ENCODE data around the gene TAF12.
"Not testable (repeated sequence)": the region's sequence is repeated elsewhere in the genome, so short reads cannot be mapped to it uniquely, and the experiment has no call there.

The TAF12 gene

GRCh38 chr1:28642056-28642846 is 616 bp downstream of the TAF12 start:
- no peak for FAIRE-seq

DNA sequence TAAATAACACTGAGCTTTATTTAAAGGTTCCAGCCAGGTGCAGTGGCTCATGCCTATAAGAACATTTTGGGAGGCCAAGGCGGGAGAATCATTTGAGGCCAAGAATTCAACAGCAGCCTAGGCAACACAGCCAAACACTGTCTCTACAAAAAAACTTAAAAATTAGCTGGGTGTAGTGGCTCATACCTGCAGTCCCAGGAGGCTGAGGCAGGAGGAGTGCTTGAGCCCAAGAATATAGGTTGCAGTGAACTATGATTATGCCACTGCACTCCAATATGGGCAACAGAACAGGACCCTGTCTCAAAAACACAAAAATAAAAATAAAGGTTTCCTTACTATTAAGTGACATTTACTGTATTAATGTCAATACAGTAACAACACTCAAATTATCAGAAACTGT is 2.1 kb downstream of the TAF12 start:
- no peak for FAIRE-seq

- no peak for FAIRE-seq
Measured at GRCh38 chr1:28632560-28632959, 10.3 kb downstream of the TAF12 start.

DNA sequence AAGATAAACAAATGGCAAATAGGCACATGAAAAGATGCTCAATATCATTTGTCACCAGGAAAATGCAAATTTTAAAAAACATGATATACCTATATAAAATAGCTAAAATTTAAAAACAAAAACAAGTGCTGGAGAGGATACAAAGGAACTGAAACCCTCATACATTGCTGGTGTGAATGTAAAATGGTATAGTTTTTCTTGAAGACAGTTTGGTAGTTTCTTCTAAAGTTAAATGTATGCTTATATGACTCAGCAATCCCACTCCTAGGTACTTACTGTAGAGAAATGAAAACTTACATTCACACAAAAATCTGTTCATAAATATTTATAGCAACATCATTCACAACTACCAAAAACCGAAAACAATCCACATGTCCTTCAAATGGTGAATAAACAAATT is 11.2 kb downstream of the TAF12 start:
- FAIRE-seq: no peak

- no peak for FAIRE-seq
Measured at GRCh38 chr1:28613175-28613574, 29.7 kb downstream of the TAF12 start.

DNA sequence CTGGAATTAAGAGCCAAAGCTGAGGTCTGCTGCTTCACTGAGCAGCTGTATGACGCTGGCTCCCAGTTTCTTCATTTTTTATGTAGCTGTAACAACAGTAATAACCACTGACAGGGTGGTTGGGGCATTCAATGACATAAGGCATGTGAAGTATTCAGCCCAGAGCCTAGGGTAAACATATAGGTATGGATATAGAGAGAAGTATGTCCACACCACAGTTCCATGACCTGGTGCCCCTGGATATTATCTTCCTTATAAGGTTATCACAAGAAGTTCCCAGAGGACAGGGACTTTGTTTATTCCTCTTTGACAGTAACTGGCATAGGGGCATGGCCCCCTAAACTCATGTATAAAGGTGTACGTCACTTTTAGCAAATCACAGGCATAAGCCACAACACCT is 36.1 kb downstream of the TAF12 start:
- FAIRE-seq: no peak

DNA sequence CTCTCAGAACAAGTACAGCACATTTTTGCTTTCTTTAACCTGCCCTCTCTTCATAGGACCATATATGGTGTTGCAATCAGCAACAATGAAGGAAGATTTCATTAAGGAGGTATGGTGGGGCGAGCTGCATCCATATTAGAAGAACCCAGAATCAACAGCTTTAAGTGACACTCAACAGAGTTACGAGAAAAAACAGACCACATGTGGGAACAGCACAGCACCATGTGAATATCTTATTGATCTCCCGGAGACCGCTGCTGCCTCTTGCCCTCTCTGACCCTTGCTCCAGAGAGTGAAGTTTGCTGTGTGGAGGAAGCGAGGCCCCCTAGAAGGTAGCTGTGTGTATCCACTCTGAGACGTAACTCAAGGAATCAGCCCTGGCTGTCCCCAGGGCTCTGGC is 37.9 kb downstream of the TAF12 start:
- no peak for FAIRE-seq

DNA sequence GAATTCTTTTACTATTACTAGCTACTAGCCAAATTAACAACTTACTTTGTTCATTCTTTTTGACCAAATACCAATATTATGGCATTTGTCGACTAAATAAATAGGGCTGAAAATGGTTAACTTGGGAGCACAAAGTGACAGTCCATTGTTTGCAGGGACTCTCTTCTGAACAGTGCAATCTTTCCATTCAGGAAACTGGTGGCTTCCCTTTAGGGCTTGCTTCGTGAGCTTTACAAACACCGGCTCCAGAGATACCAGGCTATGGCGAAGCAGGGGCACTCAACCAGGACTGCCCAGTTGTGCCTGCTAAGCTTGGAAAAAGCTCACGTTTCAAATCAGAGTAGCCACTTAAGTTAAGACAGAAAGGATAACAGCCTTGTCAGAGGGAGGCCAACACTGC is 38.5 kb downstream of the TAF12 start:
- FAIRE-seq: no peak

DNA sequence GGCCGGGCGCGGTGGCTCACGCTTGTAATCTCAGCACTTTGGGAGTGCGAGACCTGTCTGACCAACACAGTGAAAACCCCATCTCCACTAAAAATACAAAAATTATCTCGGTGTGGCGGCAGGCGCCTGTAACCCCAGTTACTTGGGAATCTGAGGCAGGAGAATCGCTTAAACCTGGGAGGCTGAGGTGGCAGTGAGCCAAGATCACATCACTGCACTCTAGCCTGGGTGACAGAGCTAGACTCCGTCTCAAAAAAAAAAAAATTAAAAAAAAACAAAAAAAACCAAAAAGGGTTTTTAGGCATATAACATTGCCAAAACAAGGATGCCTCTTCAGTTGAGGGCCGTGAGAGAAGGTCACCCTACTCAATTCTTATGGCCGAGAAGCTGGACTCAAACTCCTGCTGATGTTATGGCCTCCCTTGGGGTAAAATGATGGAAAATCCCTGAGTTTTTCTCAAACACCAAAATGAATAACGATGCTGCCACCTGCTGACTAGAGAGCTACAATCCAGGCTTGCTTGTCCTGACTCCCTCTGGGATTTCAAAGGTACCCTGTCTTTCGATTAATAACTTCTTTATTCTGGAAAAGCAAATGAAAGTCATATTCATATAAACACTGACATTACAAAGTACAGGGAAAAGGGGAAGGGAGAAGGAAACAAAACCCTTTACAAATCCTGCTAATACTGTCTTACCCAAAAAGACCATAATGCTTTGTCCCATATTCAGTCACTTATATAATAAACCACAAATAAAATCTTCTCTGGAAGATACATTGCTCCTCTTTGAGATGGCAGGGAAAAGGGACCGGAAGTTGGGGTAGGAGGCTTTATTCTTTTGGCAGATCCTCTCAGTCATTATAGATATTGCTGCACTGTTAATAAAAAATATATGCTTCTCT is 40.1 kb downstream of the TAF12 start:
- no peak for FAIRE-seq

GRCh38 chr1:28601696-28602095 is 41.2 kb downstream of the TAF12 start:
- no peak for FAIRE-seq

DNA sequence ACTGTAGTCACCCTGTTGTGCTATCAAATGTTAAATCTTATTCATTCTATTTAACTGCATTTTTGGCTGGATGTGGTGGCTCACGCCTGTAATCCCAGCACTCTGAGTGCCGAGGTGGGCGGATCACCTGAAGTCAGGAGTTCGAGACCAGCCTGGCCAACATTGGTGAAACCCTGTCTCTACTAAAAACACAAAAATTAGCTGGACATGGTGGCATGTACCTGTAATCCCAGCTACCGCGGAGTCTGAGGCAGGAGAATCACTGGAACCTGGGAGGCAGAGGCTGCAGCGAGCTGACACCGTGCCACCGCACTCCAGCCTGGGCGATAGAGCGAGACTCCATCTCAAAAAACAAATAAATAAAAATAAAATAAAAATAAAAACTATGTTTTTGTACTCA is 46.6 kb downstream of the TAF12 start:
- FAIRE-seq: not testable (repeated sequence)

GRCh38 chr1:28595412-28596191 is 47.3 kb downstream of the TAF12 start:
- FAIRE-seq: no peak

GRCh38 chr1:28594686-28595411 is 48.0 kb downstream of the TAF12 start:
- not testable (repeated sequence) for FAIRE-seq

GRCh38 chr1:28593988-28594356 is 48.9 kb downstream of the TAF12 start:
- not testable (repeated sequence) for FAIRE-seq

- FAIRE-seq: no peak
Measured at GRCh38 chr1:28592321-28593071, 50.4 kb downstream of the TAF12 start.

DNA sequence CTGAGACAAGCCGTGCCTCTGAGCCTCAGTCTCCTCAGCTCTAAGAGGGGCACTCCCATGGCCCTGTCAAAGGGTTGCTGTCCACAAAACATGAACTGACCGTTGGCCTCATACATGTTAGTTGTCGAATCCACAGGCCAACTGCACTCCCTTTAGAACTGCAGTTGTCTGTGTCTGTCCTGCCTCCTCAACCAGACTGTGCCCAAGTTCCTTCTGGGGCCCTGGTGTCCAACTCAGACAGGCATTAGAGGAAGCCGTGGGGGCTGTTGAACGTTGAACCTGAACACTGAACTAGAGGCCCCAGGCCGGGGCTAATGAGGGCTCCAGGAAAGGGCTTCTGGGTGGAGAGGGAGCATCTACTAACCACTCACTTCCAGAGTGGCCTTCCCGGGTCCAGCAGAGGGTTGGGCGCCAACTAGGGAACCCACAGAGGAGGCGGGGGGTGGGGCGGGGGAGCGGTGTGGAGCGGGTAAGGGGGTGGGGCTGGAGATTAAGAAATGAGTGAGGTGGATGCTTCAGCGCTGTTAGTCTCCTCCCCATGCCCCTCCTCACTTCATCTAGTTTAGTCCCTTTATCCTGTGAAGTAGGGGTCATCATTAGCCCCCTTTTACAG is 51.1 kb downstream of the TAF12 start, which contains the start of gene RAB42:
Gene RAB42 (plus strand): TSS at position 558 of the 613 bp plus-strand sequence. CDS start 247 bp downstream, outside the sequence.
- no peak for FAIRE-seq

DNA sequence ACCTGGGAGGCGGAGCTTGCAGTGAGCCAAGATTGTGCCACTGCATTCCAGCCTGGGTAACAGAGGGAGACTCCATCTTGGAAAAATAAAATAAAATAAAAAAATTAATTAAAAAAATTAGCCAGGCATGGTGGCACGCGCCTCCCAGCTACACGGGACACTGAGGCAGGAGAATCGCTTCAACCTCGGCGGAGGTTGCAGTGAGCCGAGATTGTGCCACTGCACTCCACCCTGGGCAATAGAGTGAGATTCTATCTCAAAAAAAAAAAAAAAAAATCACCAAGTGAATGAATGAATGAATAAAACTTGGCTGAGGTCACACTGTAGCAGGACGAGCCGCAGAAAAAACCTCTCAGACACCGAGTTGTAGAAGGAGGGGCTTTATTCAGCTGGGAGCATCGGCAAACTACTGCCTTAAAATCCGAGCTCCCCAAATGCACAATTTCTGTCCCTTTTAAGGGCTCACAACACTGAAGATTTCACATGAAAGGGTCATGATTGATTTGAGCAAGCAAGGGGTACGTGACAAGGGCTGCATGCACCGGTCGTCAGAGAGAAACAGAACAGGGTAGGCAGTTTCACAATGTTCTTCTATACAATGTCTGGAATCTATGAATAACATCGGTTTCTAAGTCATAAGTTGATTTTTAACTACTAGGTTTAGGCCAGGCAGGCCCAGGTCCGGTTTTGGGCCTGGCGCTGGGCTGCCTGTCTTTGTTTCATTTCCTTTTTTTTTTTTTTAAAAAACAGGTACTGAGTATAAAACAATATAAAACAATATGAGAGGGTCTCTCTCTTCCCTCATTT is 56.1 kb downstream of the TAF12 start:
- not testable (repeated sequence) for FAIRE-seq

- no peak for FAIRE-seq
Measured at GRCh38 chr1:28582248-28582615, 60.6 kb downstream of the TAF12 start.

DNA sequence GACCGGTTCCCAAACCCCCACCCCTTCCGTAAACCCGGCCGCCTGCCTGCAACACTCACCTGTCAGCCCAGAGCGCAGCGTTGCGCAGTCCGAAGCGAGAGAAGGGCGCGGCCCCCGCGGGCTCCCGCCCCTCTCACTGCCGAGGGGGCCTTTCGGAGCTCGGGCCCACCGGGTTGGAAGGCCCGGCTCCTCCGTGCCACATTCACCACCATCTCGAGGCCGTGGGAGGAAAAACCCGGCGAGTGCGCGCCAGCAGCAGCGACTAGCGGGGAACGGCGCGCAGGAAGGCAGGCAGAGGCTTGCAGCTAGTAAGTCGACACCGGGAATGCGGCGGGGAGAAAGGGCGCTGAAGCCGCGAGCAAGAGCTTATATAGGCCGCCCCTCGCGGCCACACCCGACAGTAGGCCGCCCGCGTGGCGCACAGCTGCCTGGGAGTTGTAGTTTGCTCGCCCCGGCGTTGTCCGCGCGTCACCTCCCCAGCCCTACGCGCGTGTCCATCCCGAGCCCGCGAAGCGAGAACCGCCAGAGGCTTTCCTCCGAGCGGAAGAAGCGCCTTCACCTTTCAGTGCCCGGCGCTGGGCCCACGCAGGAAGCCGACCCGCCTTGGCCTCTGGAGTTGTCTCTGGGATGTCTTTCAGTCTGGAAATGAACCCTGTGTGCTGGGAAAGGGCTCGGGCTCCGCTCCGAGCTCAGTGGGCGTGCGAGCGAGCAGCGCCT is 61.2 kb downstream of the TAF12 start:
- FAIRE-seq: no peak
